Immature natural killer cell (primary cell): ENCODE measurements around the gene MS4A12. TPM values are rescaled to one million over a fixed set of nuclear protein-coding genes. Genes with fewer than 3 reads are reported as not detected.
"Not testable (repeated sequence)": the region's sequence is repeated elsewhere in the genome, so short reads cannot be mapped to it uniquely, and the experiment has no call there.

ENCODE experiments used
- DNase-seq, 3 donors: peaks; one replicate each; pipeline ENCODE4 v3.0.0; 2022; ENCODE audit warnings: mixed read lengths in 1 of 3
- H3K27ac Mint-ChIP-seq, 6 donors: one replicate each; pipeline ENCODE4 v1.8.0; 2020; ENCODE audit warnings: mixed read lengths in 6 of 6, mild to moderate bottlenecking in 5 of 6, inconsistent platforms in 4 of 6, moderate library complexity in 3 of 6
- H3K27me3 Mint-ChIP-seq, 3 donors: one replicate each; pipeline ENCODE4 v1.8.0; 2020 to 2021; ENCODE audit warnings: low read depth in 3 of 3, mild to moderate bottlenecking in 3 of 3, mixed read lengths in 3 of 3, moderate library complexity in 3 of 3, inconsistent platforms in 1 of 3
- H3K36me3 Mint-ChIP-seq, 3 donors: one replicate each; pipeline ENCODE4 v1.8.0; 2020; ENCODE audit warnings: mixed read lengths in 3 of 3, inconsistent platforms in 2 of 3, mild to moderate bottlenecking in 2 of 3
- H3K4me1 Mint-ChIP-seq, 2 donors: one replicate each; pipeline ENCODE4 v1.8.0; 2020; ENCODE audit warnings: inconsistent platforms in 2 of 2, mild to moderate bottlenecking in 2 of 2, mixed read lengths in 2 of 2, moderate library complexity in 1 of 2
- H3K4me3 Mint-ChIP-seq, 5 donors: one replicate each; pipeline ENCODE4 v1.8.0; 2020; ENCODE audit warnings: mild to moderate bottlenecking in 5 of 5, mixed read lengths in 5 of 5, inconsistent platforms in 3 of 5, moderate library complexity in 3 of 5
- H3K9me3 Mint-ChIP-seq, 6 donors: one replicate each; pipeline ENCODE4 v1.8.0; 2020; ENCODE audit warnings: mild to moderate bottlenecking in 6 of 6, mixed read lengths in 6 of 6, inconsistent platforms in 4 of 6, moderate library complexity in 3 of 6
- polyA plus RNA-seq, 3 donors: library from polyadenylated mRNA; unstranded; fragments of 300-500 nt; fragmentation: Illumina TruSeq; gene quantifications; one replicate each; pipeline ENCODE4 v1.2.3, GENCODE V29; 2021

MS4A12 gene
- polyA plus RNA-seq, 3 donors from 2014 or later, result not detected

DNA sequence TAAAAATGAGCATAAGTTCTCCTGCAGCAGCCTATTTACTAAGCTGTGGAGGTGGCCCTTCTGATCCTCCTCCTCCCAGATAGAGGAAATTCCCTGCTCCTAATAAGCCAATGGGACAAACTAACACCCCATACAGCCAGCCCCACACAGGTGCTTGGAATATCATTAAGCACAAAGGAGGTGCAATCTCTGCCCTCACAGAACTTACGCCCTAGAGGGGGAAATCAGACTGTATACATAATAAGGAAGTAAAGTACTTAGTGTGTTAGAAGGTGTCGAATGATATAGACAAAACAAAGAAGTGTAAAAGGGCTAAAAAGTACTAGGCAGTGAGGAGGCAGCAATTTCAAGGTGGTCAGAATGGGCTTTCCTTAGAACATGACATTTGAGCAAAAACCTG lies 5.8 kb downstream of the MS4A12 start:
- Mint-ChIP-seq H3K4me1 (peaks cover 0 to 1% of the 10 kb centered on the region in 2 donors), H3K4me3 (no peak overlapping the region), H3K36me3 (no peaks in the 10 kb centered on the region), H3K27ac (no peak overlapping the region), H3K27me3 (peaks cover 12 to 27% (median 13%) of the 10 kb centered on the region in 3 donors), H3K9me3 (peaks cover 0 to 1% (median 0%) of the 10 kb centered on the region in 6 donors)
- no peak for DNase-seq

DNA sequence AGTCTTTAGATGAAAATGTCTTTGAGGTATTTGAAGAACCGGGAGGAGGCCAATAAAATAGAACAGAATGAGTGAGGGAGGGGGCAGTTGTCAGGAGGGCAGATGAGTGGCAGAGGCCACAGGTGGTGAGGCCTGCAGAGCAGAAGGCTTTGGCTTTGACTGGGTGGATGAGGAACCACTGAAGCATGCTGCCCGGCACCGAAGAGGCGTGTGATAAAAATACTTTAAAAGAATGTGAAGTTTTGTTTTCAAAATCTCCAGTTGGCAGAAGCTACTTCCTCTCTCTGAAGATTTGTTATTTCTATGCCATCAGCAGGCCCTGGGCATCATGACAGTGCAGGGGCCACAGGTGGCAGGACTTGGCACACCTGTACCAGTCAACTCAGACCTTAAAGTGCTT lies 6.3 kb downstream of the MS4A12 start:
- peaks cover 0 to 1% (median 0%) of the 10 kb centered on the region in 6 donors for H3K9me3 Mint-ChIP-seq
- H3K4me1 Mint-ChIP-seq, result peaks cover 0 to 6% of the 10 kb centered on the region in 2 donors
- H3K4me3 Mint-ChIP-seq, result no peak overlapping the region
- H3K27ac Mint-ChIP-seq, result no peak overlapping the region
- H3K36me3 Mint-ChIP-seq, result no peaks in the 10 kb centered on the region
- no peak for DNase-seq
- peaks cover 12 to 27% (median 13%) of the 10 kb centered on the region in 3 donors for H3K27me3 Mint-ChIP-seq

DNA sequence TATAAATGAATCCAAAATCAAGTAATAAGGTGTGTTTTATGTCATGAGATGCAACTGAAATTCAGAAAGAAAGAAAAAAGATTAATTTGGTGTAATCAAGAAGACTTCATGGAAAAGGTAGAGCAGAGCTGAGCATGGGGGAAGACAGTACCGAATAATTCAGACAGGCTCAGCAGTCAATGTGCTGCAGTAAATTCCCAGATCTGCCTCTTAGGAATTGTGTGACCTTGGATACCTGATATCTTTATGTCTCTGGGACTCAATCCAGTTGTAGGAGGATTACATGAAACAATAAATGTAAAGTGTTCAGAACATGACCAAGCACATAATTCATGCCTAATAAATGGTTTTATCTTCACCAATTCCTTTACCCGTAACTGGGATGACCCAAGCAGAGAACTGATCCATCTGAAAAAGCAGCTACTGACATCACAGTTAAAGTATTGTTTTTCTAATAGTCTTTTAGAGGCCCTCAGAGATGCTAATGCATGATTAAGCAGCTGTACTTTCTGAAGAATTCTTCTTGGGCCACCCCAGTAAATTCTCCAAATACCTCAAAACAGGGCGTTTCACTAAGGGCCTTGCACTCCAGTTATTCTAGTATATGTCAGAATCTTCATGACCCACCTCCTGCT lies 7.8 kb downstream of the MS4A12 start:
- Mint-ChIP-seq H3K27ac (no peak overlapping the region), H3K27me3 (peaks cover 12 to 24% (median 17%) of the 10 kb centered on the region in 3 donors), H3K4me1 (peaks cover 12 to 20% of the 10 kb centered on the region in 2 donors), H3K9me3 (peaks cover 0 to 4% (median 0%) of the 10 kb centered on the region in 6 donors), H3K36me3 (no peaks in the 10 kb centered on the region), H3K4me3 (no peak overlapping the region)
- no peak for DNase-seq

DNA sequence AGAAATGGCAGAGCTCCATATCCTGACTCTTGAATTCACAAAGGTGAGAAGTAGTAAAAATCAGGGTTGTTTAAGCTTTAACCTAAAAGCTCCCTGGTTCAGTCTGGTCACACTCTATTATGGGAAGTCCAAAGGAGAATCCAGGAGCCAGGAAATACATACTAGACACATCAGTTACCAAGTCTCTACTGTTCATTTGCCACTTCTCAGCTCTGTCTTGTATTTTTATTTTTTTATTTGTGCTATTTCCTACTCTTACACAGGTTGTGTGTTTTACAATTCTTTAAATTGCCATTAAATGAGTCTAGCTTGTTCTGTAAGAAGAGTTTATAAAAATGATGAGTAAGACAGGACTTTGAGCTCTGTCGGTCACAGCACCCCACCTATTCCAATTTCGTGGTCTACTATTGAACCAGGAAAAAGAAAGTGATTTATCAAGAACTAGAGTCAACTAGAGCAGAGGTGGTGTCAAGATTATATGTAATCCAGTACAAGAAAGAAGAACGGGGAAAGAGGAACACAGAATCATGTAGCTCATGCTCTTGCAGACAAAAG lies 9.7 kb downstream of the MS4A12 start:
- Mint-ChIP-seq H3K27me3 (peaks cover 12 to 23% (median 17%) of the 10 kb centered on the region in 3 donors), H3K4me3 (no peak overlapping the region), H3K4me1 (peaks cover 12 to 20% of the 10 kb centered on the region in 2 donors), H3K27ac (no peak overlapping the region), H3K9me3 (peaks cover 0 to 5% (median 0%) of the 10 kb centered on the region in 6 donors), H3K36me3 (no peaks in the 10 kb centered on the region)
- DNase-seq, result no peak

DNA sequence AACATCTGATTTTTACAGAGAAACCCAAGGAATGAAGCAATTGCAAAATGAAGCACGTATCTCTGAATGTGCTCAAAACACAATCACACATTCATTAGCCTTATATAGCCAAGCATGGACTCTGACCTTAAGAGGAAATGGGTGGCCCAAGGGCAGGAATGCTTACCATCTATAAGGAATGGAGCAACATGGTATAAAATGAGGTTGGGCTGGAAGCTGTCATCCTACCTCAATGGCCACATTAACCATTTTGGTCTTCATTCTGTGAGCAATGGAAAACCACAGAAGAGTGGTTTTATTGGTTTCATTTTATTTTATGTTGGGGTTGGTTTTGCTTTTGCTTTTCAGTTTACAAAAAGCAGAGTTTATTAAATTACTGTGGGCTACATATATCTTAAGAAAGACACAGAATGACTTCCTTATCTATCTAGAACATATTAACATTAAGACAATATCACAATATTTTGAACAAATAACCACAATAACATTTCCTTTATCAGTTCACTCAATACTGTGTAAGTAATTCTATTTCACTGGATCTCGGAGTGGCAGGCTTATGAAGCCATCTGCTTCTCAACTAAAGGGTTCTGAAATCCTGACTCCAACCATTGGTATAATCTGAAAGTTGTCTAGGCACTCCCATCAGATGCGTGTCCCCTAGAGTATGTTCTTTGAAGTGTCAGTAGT lies 11.8 kb downstream of the MS4A12 start:
- Mint-ChIP-seq H3K4me1 (peaks cover 12 to 20% of the 10 kb centered on the region in 2 donors), H3K36me3 (no peaks in the 10 kb centered on the region), H3K9me3 (peaks cover 0 to 5% (median 0%) of the 10 kb centered on the region in 6 donors), H3K27me3 (peaks cover 7 to 20% (median 18%) of the 10 kb centered on the region in 3 donors), H3K4me3 (peak overlapping the region; percentile 7 to 42 (median 26)), H3K27ac (peak overlapping the region in 1 of 6 donors; percentile 0)
- peak; percentile 27 to 42 (median 30) for DNase-seq

DNA sequence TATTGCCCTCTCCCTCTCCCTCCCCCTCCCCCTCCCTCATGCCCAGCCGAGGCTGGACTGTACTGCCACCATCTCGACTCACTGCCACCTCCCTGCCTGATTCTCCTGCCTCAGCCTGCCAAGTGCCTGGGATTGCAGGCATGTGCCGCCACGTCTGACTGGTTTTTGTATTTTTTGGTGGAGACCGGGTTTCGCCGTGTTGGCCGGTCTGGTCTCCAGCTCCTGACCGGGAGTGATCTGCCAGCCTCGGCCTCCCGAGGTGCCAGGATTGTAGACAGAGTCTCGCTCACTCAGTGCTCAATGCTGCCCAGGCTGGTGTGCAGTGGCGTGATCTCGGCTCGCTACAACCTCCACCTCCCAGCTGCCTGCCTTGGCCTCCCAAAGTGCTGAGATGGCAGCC lies 17.0 kb downstream of the MS4A12 start:
- not testable (repeated sequence) for H3K4me3 Mint-ChIP-seq, H3K27ac Mint-ChIP-seq, H3K36me3 Mint-ChIP-seq, H3K9me3 Mint-ChIP-seq, DNase-seq, H3K27me3 Mint-ChIP-seq, H3K4me1 Mint-ChIP-seq

DNA sequence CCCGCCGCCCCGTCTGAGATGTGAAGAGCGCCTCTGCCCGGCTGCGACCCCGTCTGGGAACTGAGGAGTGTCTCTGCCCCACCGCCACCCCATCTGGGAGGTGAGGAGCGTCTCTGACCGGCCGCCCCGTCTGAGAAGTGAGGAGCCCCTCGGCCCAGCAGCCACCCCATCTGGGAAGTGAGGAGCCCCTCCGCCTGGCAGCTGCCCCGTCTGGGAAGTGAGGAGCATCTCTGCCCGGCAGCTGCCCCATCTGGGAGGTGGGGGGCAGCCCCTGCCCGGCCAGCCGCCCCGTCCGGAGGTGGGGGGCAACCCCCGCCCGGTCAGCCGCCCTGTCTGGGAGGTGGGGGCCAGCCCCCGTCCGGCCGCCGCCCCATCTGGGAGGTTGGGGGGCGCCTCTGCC lies 17.6 kb downstream of the MS4A12 start:
- DNase-seq, H3K9me3 Mint-ChIP-seq, H3K4me3 Mint-ChIP-seq, H3K36me3 Mint-ChIP-seq, H3K27me3 Mint-ChIP-seq, H3K4me1 Mint-ChIP-seq, H3K27ac Mint-ChIP-seq: not testable (repeated sequence)

DNA sequence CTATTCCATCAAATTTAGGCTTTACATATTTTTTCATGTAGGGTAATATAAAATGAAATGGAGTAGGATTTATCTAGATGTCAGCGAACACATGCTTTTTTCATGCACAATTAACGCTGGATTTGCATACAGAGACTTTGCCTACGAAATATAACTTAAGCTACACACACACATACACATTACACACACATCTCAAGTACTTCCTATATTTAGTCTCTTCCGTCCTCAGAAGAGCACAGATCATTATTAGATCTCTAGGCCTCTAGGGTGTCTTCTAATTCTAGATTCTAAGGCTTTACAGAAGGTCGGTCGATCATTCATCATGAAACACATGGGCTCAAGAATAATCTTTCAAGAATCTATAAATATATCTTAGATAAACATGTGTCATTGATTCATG lies 18.8 kb downstream of the MS4A12 start:
- Mint-ChIP-seq H3K36me3 (no peaks in the 10 kb centered on the region), H3K4me3 (no peak overlapping the region), H3K4me1 (no peaks in the 10 kb centered on the region), H3K27ac (no peak overlapping the region), H3K9me3 (peaks cover 0 to 2% (median 0%) of the 10 kb centered on the region in 6 donors), H3K27me3 (peaks cover 3 to 7% (median 7%) of the 10 kb centered on the region in 3 donors)
- no peak for DNase-seq

DNA sequence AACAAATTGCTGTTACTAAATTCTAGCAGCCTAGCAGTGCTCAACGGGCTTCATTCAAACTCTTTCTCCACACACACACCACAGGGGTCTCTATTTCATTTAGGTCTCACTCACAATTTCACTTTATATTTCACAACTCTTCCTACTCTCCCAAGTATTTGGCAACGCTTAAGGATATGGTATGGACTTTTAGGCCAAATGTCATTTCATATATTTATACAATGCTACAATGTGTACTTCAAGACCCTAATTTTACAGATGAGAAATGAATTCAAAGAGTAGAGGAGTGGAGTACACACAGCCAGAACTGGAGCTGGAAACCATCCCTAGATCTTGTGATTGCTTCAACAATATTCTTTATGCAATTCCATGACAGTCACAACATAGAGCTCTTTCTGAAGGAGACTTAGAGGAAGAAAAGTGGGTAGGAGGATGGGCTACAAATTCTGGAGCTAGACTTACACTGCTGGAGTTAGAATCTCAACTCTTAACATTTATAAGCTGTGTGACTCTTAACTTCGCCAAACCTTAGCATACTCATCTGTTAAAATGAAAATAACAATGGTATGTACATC lies 20.2 kb downstream of the MS4A12 start:
- H3K36me3 Mint-ChIP-seq, result no peaks in the 10 kb centered on the region
- H3K4me1 Mint-ChIP-seq, result no peaks in the 10 kb centered on the region
- no peak for DNase-seq
- H3K9me3 Mint-ChIP-seq, result peaks cover 0 to 2% (median 0%) of the 10 kb centered on the region in 6 donors
- H3K27me3 Mint-ChIP-seq, result peaks cover 3 to 6% (median 5%) of the 10 kb centered on the region in 3 donors
- H3K4me3 Mint-ChIP-seq, result no peak overlapping the region
- no peak overlapping the region for H3K27ac Mint-ChIP-seq

DNA sequence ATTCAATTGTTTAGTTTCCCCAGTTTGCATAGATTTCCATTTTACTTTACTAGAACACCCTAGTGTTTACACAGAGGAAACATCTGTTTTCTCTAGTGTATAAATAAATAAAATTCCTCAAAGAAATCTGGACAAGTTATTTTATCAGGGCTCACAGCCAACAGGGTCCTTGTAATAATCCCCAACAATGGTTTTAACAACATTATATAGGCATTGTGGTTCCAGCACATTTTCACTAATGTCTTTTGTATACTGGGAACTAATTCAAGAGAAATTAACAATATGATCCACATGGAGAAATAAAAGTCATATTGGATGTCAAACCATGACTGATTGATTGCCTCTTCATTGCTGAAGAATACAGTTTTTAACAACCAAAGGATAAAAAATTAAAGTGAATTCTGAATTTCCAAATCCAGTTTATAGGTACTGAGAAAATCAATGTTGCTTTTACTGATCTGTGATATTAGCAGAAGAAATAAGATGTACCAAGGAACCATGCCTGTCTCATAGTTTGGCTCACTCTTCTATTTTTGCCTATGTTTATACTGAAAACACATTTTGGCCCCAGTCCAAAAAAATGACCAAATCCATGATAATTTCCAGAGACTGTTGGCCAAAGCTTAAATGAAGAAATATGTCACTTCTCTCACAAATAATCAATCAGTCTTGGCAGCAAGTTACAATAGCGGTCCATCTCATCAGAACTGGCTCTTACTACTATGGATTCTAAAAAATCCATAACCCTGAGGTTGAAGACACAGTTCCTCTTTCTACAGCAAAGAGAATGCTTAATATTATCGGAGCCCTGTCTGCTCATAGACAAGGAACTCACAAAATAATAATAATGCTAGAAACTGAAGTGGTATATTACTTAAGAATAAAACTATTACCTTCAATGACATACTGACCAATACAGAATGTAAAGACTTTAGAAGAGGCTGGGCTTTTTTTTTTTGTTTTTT lies 21.2 kb downstream of the MS4A12 start:
- Mint-ChIP-seq H3K4me3 (no peak overlapping the region), H3K27me3 (peaks cover 2 to 4% (median 3%) of the 10 kb centered on the region in 3 donors), H3K27ac (no peak overlapping the region), H3K4me1 (no peaks in the 10 kb centered on the region), H3K9me3 (no peaks in the 10 kb centered on the region), H3K36me3 (no peaks in the 10 kb centered on the region)
- no peak for DNase-seq

DNA sequence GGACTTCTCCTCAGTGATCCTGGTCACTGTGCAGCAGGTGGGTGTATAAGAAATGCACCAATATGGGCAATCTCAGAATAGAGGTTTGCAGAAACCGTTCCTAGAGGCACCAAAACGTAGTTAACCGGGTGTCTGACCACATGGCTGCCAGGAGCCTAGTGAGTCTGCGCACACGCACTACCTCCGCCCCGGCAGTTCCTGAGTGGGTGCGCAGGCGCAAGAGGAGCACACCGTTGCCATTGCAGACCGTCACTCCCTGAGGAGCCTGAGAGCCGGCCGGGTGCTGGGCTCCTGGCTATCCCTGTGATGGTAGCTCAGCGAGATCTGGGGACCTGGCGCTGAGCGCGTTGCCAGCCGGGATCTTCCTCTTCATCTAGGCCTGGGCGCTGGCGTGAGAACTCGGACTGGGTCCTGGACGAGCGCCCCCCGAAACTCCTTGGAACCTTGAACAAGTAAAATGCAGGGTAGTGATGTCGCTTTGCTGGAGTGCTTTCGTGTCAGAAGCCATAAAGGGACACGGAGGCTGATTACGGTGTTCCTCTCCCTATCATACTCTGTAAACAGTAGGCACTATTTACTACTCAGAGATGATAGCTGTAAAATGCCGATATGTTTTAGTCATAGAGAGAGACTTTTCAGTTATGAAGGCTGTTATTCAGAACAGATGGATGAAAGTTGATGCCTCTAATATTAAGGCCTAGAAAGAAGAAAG lies 22.7 kb downstream of the MS4A12 start, which contains the start of gene MS4A13:
Gene MS4A13, plus strand, starts transcription at position 249 of the 712 bp plus-strand sequence. CDS start 2,692 bp downstream, outside the sequence.
- Mint-ChIP-seq H3K27ac (no peak within 1 kb of the TSS), H3K4me3 (no peak within 1 kb of the TSS), H3K27me3 (peaks cover 0 to 7% (median 4%) of the 10 kb centered on the region in 3 donors), H3K9me3 (peaks cover 0 to 7% (median 0%) of the 10 kb centered on the region in 6 donors), H3K4me1 (no peaks in the 10 kb centered on the region), H3K36me3 (no peaks in the 10 kb centered on the region)
- no peak for DNase-seq

DNA sequence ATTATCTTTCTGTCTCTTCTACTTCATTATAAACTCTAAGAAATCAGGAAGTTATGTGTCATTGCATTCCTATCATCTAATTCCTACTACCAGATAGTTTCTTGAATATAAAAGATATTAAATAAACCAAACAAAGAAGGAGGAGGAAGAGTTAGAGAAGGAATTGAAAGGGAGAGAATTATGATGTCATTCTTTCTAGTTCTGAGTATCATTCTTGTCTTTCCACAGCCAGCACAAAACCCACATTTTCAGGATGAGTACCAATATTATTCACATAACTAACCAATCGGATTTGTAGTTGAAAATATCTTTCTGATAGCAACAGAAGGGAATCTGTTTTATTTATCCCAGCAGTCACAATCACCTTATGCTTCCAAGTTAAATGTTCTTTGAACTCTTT lies 35.9 kb downstream of the MS4A12 start:
- Mint-ChIP-seq H3K9me3 (peaks cover 0 to 4% (median 0%) of the 10 kb centered on the region in 6 donors), H3K4me3 (no peak overlapping the region), H3K4me1 (no peaks in the 10 kb centered on the region), H3K36me3 (no peaks in the 10 kb centered on the region), H3K27ac (peak overlapping the region in 1 of 6 donors; percentile 7), H3K27me3 (peaks cover 0 to 6% (median 3%) of the 10 kb centered on the region in 3 donors)
- no peak for DNase-seq
